ENCODE results near the gene RXFP1. TPM values are rescaled to one million over a fixed set of nuclear protein-coding genes. Genes with fewer than 3 reads are reported as not detected.
A peak's percentile ranks its signal among the peaks of the same experiment; 100 is the strongest.

The RXFP1 gene
- total and polyA plus RNA-seq, 2 experiments from 2014 or later: not detected

GRCh38 chr4:158673633-158674032 is 152.0 kb downstream of the RXFP1 start:
- WGBS (ENCODE audit: low lambda C conversion rate, missing lambda C conversion rate): 70% methylated on average over 3 of the region's 3 CpGs
- H3K9me2 ChIP-seq (replicated peaks; ENCODE audit: insufficient read depth): no peaks in the 10 kb centered on the region
- H2AFZ ChIP-seq: no peak overlapping the region
- TF ChIP-seq EZH2 (IDR thresholded peaks at IDR 0.05; ENCODE audit: borderline replicate concordance) (no peak), CTCF (IDR thresholded peaks at IDR 0.05; ENCODE audit: poor library complexity) (no peak)
- H3K36me3 ChIP-seq (replicated peaks; ENCODE audit: insufficient read depth, low read depth): no peaks in the 10 kb centered on the region
- no peak overlapping the region for H3K27ac ChIP-seq
- H3K79me2 ChIP-seq: peaks cover 39% of the 10 kb centered on the region
- no peaks in the 10 kb centered on the region for H3K9me3 ChIP-seq (ENCODE audit: low read depth)
- H3K4me2 ChIP-seq: peak overlapping the region; percentile 71
- no peaks in the 10 kb centered on the region for H3K27me3 ChIP-seq
- no peaks in the 10 kb centered on the region for H4K20me1 ChIP-seq (ENCODE audit: insufficient read depth, poor library complexity, severe bottlenecking)
- H3K4me1 ChIP-seq (ENCODE audit: insufficient read depth): peaks cover 4% of the 10 kb centered on the region
- no peak for DNase-seq (ENCODE audit: low spot score)
- no peak overlapping the region for H3K4me3 ChIP-seq

DNA sequence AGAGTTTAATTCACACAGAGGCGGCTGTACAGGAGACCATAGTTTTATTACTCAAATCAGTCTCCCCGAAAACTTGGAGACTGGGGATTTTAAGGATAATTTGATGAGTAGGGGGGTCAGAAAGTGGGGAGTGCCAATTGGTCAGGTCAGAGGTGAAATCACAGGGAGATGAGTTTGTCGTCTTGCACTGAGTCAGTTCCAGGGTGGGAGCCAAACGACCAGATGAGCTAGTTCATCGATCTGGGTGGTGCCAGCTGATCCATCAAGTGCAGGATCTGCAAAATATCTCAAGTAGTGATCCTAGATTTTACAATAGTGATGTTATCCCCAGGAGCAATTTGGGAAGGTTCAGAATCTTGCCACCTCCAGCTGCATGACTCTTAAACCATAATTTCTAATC is 154.4 kb downstream of the RXFP1 start:
- peaks cover 21% of the 10 kb centered on the region for H3K79me2 ChIP-seq
- WGBS (ENCODE audit: low lambda C conversion rate, missing lambda C conversion rate): 90% methylated on average over 5 of the region's 5 CpGs
- no peaks in the 10 kb centered on the region for H3K36me3 ChIP-seq (replicated peaks; ENCODE audit: insufficient read depth, low read depth)
- TF ChIP-seq EZH2 (IDR thresholded peaks at IDR 0.05; ENCODE audit: borderline replicate concordance) (no peak), EZH2phosphoT487 (IDR thresholded peaks at IDR 0.05; ENCODE audit: low read depth, severe bottlenecking, unreplicated experiment) (no peak), CTCF (IDR thresholded peaks at IDR 0.05; ENCODE audit: poor library complexity) (no peak)
- H3K27ac ChIP-seq: no peak overlapping the region
- no peaks in the 10 kb centered on the region for H3K9me2 ChIP-seq (replicated peaks; ENCODE audit: insufficient read depth)
- H3K4me2 ChIP-seq: no peak overlapping the region
- no peak overlapping the region for H3K4me3 ChIP-seq
- peaks cover 4% of the 10 kb centered on the region for H3K4me1 ChIP-seq (ENCODE audit: insufficient read depth)
- H4K20me1 ChIP-seq (ENCODE audit: insufficient read depth, poor library complexity, severe bottlenecking): no peaks in the 10 kb centered on the region
- no peak overlapping the region for H2AFZ ChIP-seq
- no peak for DNase-seq (ENCODE audit: low spot score)
- H3K9me3 ChIP-seq (ENCODE audit: low read depth): no peaks in the 10 kb centered on the region
- H3K27me3 ChIP-seq: no peaks in the 10 kb centered on the region

GRCh38 chr4:158678767-158679166 is 157.1 kb downstream of the RXFP1 start:
- Histone ChIP-seq H3K27me3 (no peaks in the 10 kb centered on the region), H3K4me2 (no peak overlapping the region), H2AFZ (no peak overlapping the region), H3K9me2 (replicated peaks; ENCODE audit: insufficient read depth) (no peaks in the 10 kb centered on the region), H3K4me3 (no peak overlapping the region), H3K9me3 (ENCODE audit: low read depth) (no peaks in the 10 kb centered on the region), H3K4me1 (ENCODE audit: insufficient read depth) (no peaks in the 10 kb centered on the region), H3K79me2 (peaks cover 11% of the 10 kb centered on the region), H3K27ac (no peak overlapping the region), H4K20me1 (ENCODE audit: insufficient read depth, poor library complexity, severe bottlenecking) (no peaks in the 10 kb centered on the region), H3K36me3 (replicated peaks; ENCODE audit: insufficient read depth, low read depth) (no peaks in the 10 kb centered on the region)
- no peak for DNase-seq (ENCODE audit: low spot score)
- WGBS (ENCODE audit: low lambda C conversion rate, missing lambda C conversion rate): 97% methylated on average over 2 of the region's 2 CpGs
- TF ChIP-seq EZH2 (IDR thresholded peaks at IDR 0.05; ENCODE audit: borderline replicate concordance): no peak

DNA sequence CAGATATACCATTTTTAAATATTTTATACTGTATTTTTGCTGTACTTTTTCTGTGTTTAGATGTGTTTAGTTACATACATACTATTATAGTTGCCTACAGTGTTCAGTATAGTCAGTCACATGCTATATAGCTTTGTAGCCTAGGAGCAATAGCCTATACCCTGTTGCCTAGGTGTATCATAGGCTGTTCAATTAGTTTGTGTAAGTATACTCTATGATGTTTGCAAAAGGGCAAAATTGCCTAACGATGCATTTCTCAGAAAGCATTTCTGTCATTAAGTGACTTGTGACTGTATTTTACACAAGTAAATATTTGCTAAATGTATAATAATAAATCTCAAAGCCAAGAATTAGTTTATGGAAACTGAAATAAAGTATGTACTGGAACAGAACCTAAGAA is 159.9 kb downstream of the RXFP1 start:
- Histone ChIP-seq H3K9me2 (replicated peaks; ENCODE audit: insufficient read depth) (no peaks in the 10 kb centered on the region), H3K9me3 (ENCODE audit: low read depth) (no peaks in the 10 kb centered on the region), H3K79me2 (no peaks in the 10 kb centered on the region), H2AFZ (no peak overlapping the region), H4K20me1 (ENCODE audit: insufficient read depth, poor library complexity, severe bottlenecking) (no peaks in the 10 kb centered on the region), H3K36me3 (replicated peaks; ENCODE audit: insufficient read depth, low read depth) (no peaks in the 10 kb centered on the region), H3K27ac (no peak overlapping the region), H3K27me3 (no peaks in the 10 kb centered on the region), H3K4me2 (no peak overlapping the region), H3K4me3 (no peak overlapping the region), H3K4me1 (ENCODE audit: insufficient read depth) (no peaks in the 10 kb centered on the region)
- 84% methylated on average over 1 of the region's 1 CpG for WGBS (ENCODE audit: low lambda C conversion rate, missing lambda C conversion rate)
- DNase-seq (ENCODE audit: low spot score): no peak
- TF ChIP-seq EZH2phosphoT487 (IDR thresholded peaks at IDR 0.05; ENCODE audit: low read depth, severe bottlenecking, unreplicated experiment): no peak
- no peak for TF ChIP-seq EZH2 (IDR thresholded peaks at IDR 0.05; ENCODE audit: borderline replicate concordance)
- TF ChIP-seq CTCF (IDR thresholded peaks at IDR 0.05; ENCODE audit: poor library complexity): no peak
